Activated T-cell treated with anti-CD3 and anti-CD28 coated beads for 24 hours (primary cell): Measurements from ENCODE around the gene ARL15.
A peak's percentile ranks its signal among the peaks of the same experiment; 100 is the strongest.

Source experiments
- DNase-seq: peaks from one replicate; pipeline ENCODE4 v3.0.0-alpha.2; 2020; ENCODE audit warnings: low read depth

ARL15 gene

GRCh38 chr5:54030981-54031380, 279.4 kb downstream of the ARL15 start:
- no peak for DNase-seq

GRCh38 chr5:54024466-54024865, 285.9 kb downstream of the ARL15 start:
- DNase-seq, result no peak

- no peak for DNase-seq
Observed at GRCh38 chr5:54022223-54022622, 288.1 kb downstream of the ARL15 start.

- DNase-seq, result no peak
Observed at GRCh38 chr5:54021431-54022164, 288.8 kb downstream of the ARL15 start.

- no peak for DNase-seq
Observed at GRCh38 chr5:54018438-54018837, 291.9 kb downstream of the ARL15 start.

- DNase-seq, result no peak
Observed at GRCh38 chr5:54017580-54017979, 292.8 kb downstream of the ARL15 start.

GRCh38 chr5:54013556-54014194, 296.7 kb downstream of the ARL15 start:
- DNase-seq, result peak; percentile 8

- DNase-seq, result no peak
Observed at GRCh38 chr5:54009828-54010227, 300.5 kb downstream of the ARL15 start.

- no peak for DNase-seq
Observed at GRCh38 chr5:54009357-54009756, 301.0 kb downstream of the ARL15 start.

- DNase-seq, result no peak
Observed at GRCh38 chr5:54007827-54008777, 302.3 kb downstream of the ARL15 start.

- DNase-seq, result no peak
Observed at GRCh38 chr5:54004697-54005096, 305.7 kb downstream of the ARL15 start.

GRCh38 chr5:54002779-54003178, 307.6 kb downstream of the ARL15 start:
- DNase-seq, result no peak

- no peak for DNase-seq
Observed at GRCh38 chr5:54001976-54002775, 308.2 kb downstream of the ARL15 start.

- DNase-seq, result no peak
Observed at GRCh38 chr5:54000011-54000410, 310.4 kb downstream of the ARL15 start.

- no peak for DNase-seq
Observed at GRCh38 chr5:53997736-53998627, 312.4 kb downstream of the ARL15 start.

- DNase-seq, result no peak
Observed at GRCh38 chr5:53996008-53996407, 314.4 kb downstream of the ARL15 start.

- DNase-seq, result no peak
Observed at GRCh38 chr5:53994148-53994547, 316.2 kb downstream of the ARL15 start.

GRCh38 chr5:53991942-53992341, 318.4 kb downstream of the ARL15 start:
- DNase-seq, result no peak

- DNase-seq, result no peak
Observed at GRCh38 chr5:53987101-53987500, 323.3 kb downstream of the ARL15 start.

- no peak for DNase-seq
Observed at GRCh38 chr5:53985796-53986195, 324.6 kb downstream of the ARL15 start.

GRCh38 chr5:53984971-53985370, 325.4 kb downstream of the ARL15 start:
- DNase-seq, result no peak
